Mammary epithelial cell (primary cell): ENCODE measurements around the gene TLN1.

Source experiments
- CTCF ChIP-seq, 2 donors: IDR thresholded peaks in 1 of 2; conservative IDR thresholded peaks in 1 of 2; 2 replicates each; pipeline ENCODE4 v1.5.1; 2011 to 2012; ENCODE audit warnings: inconsistent platforms in 2 of 2, low read length in 2 of 2, mild to moderate bottlenecking in 2 of 2, control low read depth in 1 of 2, low read depth in 1 of 2; ENCODE audit not compliant: insufficient read depth in 1 of 2; ENCODE audit errors: extremely low read depth in 1 of 2
- EZH2 ChIP-seq: IDR thresholded peaks from 2 replicates; pipeline ENCODE4 v1.6.1; 2012; ENCODE audit warnings: low read length, inconsistent platforms, borderline replicate concordance

- TF ChIP-seq CTCF (conservative IDR thresholded peaks at IDR 0.05 in 1 of 2, IDR thresholded peaks at IDR 0.05 in 1 of 2; ENCODE audit: extremely low read depth in 1 of 2, insufficient read depth in 1 of 2, low read depth in 1 of 2, low read length in 2 of 2) (no peak), EZH2 (no peak)
Measured at GRCh38 chr9:35714123-35714522, 17.9 kb downstream of the TLN1 start.
